PFSK-1 (cell line): Measurements from ENCODE around the gene USP2.

Experiments used
- FOXP2 ChIP-seq: optimal IDR thresholded peaks from 2 replicates; pipeline ENCODE3; 2011; ENCODE audit warnings: borderline replicate concordance, control low read depth, inconsistent platforms; ENCODE audit not compliant: insufficient read depth; ENCODE audit errors: extremely low read length, extremely low read depth
- POLR2AphosphoS5 ChIP-seq: IDR thresholded peaks from 2 replicates; pipeline ENCODE4 v1.6.1; 2012; ENCODE audit warnings: low read depth, mild to moderate bottlenecking, control low read depth, low read length, moderate library complexity
- SIN3A ChIP-seq: IDR thresholded peaks from 2 replicates; pipeline ENCODE4 v1.6.1; 2012; ENCODE audit warnings: mild to moderate bottlenecking, low read length, moderate library complexity, borderline replicate concordance; ENCODE audit not compliant: insufficient read depth
- TAF1 ChIP-seq: IDR thresholded peaks from 2 replicates; pipeline ENCODE4 v1.6.1; 2012; ENCODE audit warnings: low read length, control low read depth, borderline replicate concordance; ENCODE audit not compliant: insufficient read depth
- TF ChIP-seq, protein P1 (sequence below), 2 experiments: IDR thresholded peaks; 2 replicates each; pipeline versions ENCODE4 v1.6.1 to v1.8.0; 2011 to 2012; ENCODE audit warnings: low read depth in 2 of 2, low read length in 2 of 2, control low read depth in 1 of 2, inconsistent platforms in 1 of 2, mild to moderate bottlenecking in 1 of 2, moderate library complexity in 1 of 2; ENCODE audit not compliant: insufficient read depth in 1 of 2

The USP2 gene

DNA sequence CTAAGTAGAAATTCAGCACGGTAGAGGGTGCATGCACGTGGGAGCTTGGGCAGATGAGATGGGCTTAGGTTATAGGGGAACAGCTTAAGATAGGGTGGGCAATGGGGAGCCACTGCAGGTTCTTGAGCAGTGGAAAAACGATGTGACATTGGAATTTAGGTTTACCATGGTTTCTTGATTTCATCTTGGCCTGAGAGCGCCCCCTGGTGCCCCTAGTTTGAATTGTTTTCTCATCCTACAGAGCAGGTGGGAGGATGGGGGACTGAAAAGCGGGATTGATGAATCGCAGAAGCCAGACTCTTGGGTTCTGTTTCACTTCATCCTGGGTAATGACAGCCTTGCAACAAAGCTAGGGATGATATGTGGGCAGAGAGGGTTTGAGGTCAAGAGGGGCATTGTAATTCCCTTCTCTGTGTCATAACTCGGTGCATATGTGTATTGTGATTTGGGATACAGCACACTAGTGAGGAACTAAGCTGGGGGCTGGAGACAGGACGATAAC, 57.9 kb downstream of the USP2 start:
- no peak for TF ChIP-seq FOXP2
- TF ChIP-seq SIN3A, result no peak
- TF ChIP-seq, protein P1, sequence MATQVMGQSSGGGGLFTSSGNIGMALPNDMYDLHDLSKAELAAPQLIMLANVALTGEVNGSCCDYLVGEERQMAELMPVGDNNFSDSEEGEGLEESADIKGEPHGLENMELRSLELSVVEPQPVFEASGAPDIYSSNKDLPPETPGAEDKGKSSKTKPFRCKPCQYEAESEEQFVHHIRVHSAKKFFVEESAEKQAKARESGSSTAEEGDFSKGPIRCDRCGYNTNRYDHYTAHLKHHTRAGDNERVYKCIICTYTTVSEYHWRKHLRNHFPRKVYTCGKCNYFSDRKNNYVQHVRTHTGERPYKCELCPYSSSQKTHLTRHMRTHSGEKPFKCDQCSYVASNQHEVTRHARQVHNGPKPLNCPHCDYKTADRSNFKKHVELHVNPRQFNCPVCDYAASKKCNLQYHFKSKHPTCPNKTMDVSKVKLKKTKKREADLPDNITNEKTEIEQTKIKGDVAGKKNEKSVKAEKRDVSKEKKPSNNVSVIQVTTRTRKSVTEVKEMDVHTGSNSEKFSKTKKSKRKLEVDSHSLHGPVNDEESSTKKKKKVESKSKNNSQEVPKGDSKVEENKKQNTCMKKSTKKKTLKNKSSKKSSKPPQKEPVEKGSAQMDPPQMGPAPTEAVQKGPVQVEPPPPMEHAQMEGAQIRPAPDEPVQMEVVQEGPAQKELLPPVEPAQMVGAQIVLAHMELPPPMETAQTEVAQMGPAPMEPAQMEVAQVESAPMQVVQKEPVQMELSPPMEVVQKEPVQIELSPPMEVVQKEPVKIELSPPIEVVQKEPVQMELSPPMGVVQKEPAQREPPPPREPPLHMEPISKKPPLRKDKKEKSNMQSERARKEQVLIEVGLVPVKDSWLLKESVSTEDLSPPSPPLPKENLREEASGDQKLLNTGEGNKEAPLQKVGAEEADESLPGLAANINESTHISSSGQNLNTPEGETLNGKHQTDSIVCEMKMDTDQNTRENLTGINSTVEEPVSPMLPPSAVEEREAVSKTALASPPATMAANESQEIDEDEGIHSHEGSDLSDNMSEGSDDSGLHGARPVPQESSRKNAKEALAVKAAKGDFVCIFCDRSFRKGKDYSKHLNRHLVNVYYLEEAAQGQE (IDR thresholded peaks at IDR 0.05; ENCODE audit: insufficient read depth in 1 of 2, low read depth in 2 of 2, low read length in 2 of 2), result no peak
- no peak for TF ChIP-seq TAF1
- TF ChIP-seq POLR2AphosphoS5, result no peak

DNA sequence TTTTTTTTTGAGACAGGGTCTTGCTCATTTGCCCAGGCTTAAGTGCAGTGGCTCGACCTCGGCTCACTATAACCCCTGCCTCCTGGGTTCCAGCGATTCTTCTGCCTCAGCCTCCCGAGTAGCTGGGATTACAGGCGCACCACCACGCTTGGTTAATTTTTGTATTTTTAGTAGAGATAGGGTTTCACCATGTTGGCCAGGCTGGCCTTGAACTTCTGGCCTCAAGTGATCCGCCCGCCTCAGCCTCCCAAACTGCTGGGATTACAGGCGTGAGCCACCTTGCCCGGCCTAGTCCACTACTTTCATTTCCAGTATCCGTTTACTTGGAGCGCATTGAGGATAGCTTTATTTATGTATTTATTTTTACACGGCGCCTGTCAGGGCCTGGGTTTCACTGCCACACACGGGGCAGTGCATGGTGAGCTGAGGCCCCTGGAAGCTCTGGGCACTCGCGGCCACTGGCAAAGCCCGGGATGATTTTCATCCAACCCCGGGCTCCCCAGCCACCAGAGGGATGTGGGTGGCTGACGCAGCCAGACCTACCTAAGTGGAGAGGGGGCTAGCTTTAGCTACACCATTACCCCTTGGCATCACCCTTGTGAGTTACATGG, 58.5 kb downstream of the USP2 start:
- TF ChIP-seq TAF1, result no peak
- TF ChIP-seq, protein P1 (IDR thresholded peaks at IDR 0.05; ENCODE audit: insufficient read depth in 1 of 2, low read depth in 2 of 2, low read length in 2 of 2), result no peak
- no peak for TF ChIP-seq POLR2AphosphoS5
- TF ChIP-seq SIN3A, result no peak

DNA sequence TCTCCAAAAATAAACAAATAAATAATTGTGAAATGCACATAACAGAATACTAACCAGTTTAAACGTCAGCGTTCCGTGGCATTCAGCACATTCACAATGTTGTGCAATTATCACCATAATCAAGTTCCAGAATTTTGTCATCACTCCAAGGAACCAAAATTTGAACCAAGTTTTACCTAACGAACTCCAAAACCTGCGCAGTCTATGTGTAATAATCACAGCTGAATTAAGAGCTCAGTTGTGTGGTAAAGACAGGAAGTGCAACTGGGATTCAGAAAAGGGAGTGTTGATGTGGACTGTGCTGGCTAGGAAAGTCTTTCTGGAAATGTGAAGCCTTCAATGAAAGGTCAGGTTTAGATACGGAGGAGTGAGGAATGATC, 59.1 kb downstream of the USP2 start:
- TF ChIP-seq FOXP2 (no peak), SIN3A (no peak), TAF1 (no peak), POLR2AphosphoS5 (no peak)
- TF ChIP-seq, protein P1 (IDR thresholded peaks at IDR 0.05; ENCODE audit: insufficient read depth in 1 of 2, low read depth in 2 of 2, low read length in 2 of 2), result no peak

DNA sequence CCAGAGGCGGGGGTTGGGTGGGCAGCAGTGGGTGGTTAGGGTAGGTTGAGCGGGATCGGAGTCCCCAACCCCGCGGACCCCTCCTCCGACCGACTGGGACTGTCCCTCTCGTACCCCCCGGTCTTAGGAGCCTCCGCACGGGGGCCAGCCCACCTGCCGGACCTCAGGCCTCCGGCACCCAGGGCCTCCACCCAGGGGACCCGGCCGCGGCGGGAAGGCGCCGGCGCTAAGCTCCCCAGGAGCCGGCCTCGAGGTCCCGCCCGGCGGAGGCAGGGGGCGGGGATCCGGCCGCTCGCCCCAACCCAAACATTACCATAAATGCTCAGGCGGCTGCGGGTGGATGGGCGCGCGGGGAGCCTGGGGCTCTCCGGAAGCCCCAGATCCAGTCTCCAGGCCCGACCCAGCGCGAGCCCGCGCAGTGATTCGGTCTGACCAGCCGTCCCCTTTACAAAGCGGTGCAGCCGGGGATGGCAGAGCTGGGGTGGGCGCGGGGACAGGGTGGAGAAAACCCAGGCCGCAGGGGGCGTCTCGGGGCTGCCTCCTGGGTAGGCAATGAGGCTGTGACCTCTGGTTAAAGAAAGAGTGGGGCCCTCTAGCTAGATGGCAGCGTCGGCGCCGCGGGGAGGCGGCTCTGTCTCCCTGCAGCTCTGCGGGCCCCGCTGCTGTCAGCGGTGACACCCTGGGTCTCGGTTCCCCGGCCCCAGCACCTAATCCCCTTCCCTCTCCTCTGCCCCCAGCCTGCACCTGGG, 60.5 kb downstream of the USP2 start:
- TF ChIP-seq, protein P1 (IDR thresholded peaks at IDR 0.05; ENCODE audit: insufficient read depth in 1 of 2, low read depth in 2 of 2, low read length in 2 of 2), result no peak
- TF ChIP-seq FOXP2 (no peak), TAF1 (no peak), SIN3A (no peak), POLR2AphosphoS5 (no peak)
